ENCODE data around the gene UNC79.

GRCh38 chr14:93543766-93544165, 113.0 kb downstream of the UNC79 start:
- TF ChIP-seq CTCF (IDR thresholded peaks at IDR 0.05) (no peak), POLR2A (IDR thresholded peaks at IDR 0.05) (no peak)

Data from testis (tissue), 2 donors.